GM18517 (cell line): ENCODE data around the gene TRANK1.

Source experiments
- ATAC-seq: cut with Tn5 transposase; IDR thresholded peaks from one replicate; pipeline ENCODE4 v1.9.1; 2021; ENCODE audit warnings: mild to moderate bottlenecking, moderate library complexity; ENCODE audit not compliant: unreplicated experiment

The TRANK1 gene

DNA sequence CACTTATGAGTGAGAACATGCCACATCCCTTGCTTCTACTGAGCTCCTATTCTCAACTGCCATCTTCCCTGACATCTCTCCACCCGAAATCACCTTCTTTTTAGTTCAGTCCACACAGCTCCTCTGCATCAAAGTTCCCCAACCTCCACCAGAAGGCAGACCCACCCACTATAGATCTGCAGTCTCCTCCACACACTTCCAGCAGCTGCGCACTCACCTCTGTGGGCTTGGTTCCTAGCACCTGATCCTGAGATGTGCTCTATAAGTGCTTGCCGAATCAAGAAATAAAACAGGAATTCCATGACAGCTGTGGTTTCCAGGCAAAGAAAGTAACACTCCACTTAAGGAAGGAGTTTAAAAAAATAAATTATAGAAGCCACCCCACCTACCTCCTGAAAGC lies 85.4 kb downstream of the TRANK1 start:
- no peak for ATAC-seq

DNA sequence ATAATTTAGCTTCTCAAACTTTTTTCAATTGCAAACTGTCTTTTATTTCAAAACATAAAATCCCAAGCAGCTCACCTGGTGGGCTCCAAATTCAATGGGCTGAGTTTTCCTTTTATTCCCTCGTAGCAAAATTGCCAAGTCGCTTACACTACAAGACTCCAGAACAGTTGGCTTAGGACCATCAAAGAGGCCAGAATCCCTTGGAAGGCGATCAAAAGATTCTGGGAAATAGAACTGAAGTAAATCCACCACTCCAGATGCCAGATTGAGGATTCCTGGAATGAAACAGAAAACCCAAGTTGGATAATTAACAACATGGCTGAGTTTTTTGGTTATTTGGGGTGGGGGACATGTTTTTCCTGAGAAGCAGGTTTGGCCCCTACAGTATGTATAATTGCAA lies 92.8 kb downstream of the TRANK1 start:
- ATAC-seq = no peak

- ATAC-seq = no peak
These were observed 94.1 kb downstream of the TRANK1 start for GRCh38 chr3:36850743-36851142.

- ATAC-seq = no peak
These were observed 98.4 kb downstream of the TRANK1 start for GRCh38 chr3:36846406-36846805.

DNA sequence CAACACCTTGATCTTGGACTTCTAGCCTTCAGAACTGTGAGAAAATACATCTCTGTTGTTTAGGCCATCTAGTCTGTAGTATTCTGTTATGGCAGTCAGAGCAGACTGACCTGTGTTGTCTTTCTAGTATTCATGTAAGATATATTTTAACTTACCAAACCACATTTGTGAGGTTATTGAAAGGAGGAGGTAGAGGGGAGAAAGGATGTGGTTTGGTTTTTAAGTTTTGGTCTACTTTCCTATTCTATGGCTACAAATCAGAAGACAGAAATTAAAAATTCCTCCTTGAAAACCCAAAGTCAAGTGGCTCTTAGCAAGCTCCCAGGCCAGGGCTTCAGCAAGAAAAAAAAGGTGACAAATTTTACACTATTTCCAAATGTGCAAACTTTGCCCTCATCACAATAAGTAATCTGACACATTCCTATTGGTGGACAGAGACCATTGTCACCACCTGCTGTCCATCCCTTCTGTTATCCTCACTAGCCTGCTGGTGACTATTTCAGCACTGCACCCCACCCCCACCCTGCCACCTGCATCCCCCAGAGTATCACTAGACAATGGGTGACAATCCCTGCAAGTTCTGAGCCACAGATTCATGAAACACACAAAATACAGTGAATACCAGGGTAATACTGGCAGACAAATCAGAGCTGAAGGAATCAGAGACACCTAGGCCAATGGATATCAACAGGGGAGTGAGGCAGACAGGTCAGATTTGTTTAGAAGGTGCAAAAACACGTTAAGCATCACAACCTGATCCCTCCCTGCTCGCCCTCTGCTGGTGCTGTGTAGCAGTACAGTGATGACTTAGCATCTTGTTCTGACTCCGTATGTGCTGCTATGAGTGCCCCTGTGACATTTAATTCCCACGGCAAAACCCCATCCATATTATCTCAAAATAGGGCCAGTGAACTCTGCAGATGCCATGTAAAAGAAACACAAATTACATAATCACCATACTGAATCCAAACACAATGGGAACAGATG lies 101.5 kb downstream of the TRANK1 start:
- ATAC-seq = peak; percentile 71

GRCh38 chr3:36842275-36842674 lies 102.6 kb downstream of the TRANK1 start:
- ATAC-seq = no peak

- no peak for ATAC-seq
These were observed 104.4 kb downstream of the TRANK1 start for GRCh38 chr3:36840453-36840921.

- ATAC-seq = no peak
These were observed 107.8 kb downstream of the TRANK1 start for GRCh38 chr3:36837089-36837488.

DNA sequence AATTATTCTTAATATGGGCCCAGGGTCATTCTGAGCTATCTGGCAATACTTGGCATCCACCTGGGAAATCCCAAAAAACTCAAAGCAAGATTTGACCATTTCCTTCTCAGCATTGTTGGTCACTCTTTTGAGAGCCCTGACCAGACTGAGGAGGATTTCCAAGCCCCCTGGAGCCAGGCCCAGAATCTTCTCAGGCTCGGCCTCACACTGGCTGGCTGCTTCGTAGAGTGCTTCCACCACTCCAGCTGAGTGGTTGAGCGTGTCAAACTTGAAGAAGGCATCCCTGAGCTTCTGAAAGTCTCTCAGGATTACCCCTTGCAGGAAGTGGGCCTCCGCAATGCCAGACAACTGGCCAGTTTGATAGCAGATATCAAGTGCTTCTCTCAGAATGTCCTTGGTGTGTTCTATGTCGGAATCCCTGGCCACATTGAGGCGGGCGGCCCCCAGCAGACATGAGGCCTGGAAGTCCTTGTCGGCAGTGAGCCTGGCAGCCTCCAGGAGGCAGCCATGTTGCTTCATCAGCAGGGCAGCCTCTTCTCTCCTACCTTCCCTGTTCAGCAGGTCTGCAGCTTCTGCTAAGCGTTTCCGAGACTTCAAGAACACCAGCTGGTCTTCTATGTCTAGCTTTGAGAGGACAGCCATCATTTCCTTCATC lies 111.6 kb downstream of the TRANK1 start:
- no peak for ATAC-seq

GRCh38 chr3:36832406-36832805 lies 112.4 kb downstream of the TRANK1 start:
- ATAC-seq = no peak

DNA sequence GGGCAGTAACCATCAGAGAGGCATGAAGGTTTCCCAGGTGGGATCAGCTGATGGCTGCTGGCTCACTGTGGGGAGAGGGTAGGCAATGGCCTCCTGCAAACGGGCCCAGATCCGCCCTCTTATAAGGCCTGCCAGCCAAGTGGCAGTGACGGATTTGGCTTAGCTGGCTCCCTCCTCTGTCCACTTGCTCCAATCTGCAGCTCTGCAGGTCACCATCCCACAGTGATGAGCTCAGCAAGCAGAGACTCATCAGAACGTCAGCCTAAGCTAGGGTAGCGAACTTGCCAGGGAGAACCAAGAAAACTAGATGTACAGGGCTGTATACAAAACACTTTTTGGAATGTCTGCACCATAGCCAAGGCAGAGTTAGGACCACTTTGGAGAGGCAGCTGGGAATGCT lies 117.7 kb downstream of the TRANK1 start:
- ATAC-seq = no peak

DNA sequence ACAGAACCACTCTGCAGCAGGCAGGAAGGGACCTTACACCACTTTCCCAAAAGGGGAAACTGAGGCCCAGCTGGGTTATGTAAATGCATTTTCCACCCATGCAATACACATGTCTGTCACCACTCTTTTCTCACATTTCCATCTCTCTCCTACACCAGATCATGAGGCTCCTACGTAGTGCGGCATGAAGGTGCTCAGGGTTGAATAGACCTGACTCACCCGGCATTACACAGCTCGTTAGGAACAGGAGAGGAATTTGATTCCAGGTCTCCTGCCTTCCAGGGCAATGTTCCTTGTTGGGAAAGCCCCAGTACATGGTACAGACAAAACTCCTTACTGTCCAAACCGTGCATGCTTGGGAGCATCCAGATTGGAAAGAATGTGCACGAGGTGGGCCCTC lies 118.6 kb downstream of the TRANK1 start:
- no peak for ATAC-seq

- no peak for ATAC-seq
These were observed 120.4 kb downstream of the TRANK1 start for GRCh38 chr3:36824443-36824842.

- ATAC-seq = no peak
These were observed 121.0 kb downstream of the TRANK1 start for GRCh38 chr3:36823806-36824205.

DNA sequence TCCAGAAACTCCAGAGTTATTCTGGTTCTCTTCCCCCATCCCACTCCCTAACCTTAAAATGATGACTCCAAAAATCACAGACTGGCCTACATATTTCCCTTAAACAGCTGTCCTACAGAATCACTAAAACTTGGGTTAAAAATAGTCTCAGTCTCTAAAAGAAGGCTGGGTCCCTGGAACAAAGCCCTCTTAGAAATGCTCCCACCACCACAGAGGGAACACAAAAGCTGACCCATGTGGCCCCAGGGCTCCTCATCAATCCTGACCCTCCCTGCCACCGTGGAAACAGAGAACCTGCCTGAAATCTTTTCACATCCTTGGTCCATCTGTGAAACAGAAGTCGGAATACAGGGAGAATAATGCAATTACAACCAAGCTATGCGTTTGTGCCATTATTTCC lies 124.8 kb downstream of the TRANK1 start:
- ATAC-seq = no peak

DNA sequence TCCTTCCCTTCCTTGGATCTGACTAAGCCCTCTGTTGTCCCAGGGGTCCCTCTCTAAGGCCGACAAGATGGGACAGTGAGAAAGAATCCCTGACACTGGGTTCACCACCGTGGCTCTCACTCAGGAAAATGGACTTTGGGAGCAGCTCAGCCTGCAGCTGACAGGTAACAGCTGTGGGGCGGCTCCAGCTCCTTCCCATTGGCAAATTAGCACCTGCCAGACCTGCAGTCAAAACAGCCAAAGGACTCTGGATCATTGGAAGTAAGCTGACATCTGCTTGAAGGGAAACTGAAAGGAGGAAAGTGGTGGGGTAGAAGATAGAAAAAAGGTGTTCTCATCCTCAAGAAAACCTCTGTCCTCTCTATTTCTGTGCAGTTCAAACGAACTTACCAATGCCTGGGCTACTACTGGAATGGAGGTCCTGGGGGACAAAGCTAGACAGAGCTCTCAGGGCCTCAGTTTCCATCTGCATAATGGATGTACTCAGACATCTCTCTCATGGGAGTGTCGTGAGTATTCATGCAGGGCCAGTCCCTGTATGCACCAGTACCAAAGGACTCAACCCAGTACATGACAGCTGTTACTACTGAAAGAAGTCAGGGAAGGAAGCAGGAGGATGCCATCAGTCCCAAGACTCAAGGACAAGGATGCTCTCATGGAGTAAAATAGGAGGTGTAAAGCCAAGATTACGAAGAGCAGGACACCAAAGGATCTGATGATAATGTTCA lies 126.9 kb downstream of the TRANK1 start:
- ATAC-seq = no peak

DNA sequence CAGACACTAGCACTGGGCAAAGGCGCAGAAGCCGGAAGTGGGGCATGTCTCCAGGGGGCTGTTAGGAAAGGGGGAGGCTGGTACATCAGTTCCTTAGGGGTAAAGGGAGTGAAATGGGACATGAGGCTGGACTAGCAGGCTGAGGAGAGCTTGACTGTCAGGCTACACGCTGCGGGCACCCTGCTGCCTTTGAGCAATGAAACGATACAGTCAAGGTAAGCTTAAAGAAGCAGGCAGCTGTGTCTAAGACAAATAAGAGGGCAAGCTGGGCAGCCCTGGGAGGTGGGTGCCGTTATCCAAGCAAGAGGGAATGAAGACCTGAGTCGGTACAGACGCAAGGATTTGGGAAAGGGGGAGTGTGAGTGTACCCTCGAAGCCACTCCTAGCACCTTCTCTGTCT lies 129.5 kb downstream of the TRANK1 start:
- no peak for ATAC-seq

DNA sequence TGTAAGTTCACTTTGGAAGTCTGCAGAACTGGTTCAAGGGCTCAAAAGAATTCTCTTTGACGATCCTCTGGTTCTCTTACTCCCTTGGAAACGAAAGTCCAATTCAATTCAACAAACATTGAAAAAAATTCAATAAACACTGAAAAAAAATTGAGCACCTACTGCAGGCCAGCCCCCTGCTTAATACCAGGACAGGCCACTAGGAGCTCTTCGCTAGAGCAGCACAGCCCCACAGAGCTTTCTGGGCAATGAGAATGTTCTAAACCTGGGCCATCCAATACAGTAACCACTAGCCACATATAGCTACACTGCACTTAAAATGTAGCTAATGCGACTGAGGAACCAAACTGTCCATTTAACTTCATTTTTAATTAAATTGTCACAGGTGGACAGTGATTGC lies 130.1 kb downstream of the TRANK1 start:
- ATAC-seq = no peak

GRCh38 chr3:36814066-36814717 lies 130.7 kb downstream of the TRANK1 start:
- ATAC-seq = no peak

- ATAC-seq = no peak
These were observed 131.5 kb downstream of the TRANK1 start for GRCh38 chr3:36813305-36813704.

GRCh38 chr3:36812240-36812639 lies 132.6 kb downstream of the TRANK1 start:
- ATAC-seq = no peak
